GM18951 (cell line): ENCODE results near the gene PGAP3.

Source experiments
- POLR2A ChIP-seq: IDR thresholded peaks from 4 replicates; pipeline ENCODE4 v1.6.1; 2011; ENCODE audit warnings: mild to moderate bottlenecking; ENCODE audit not compliant: insufficient read length, insufficient read depth; ENCODE audit errors: extremely low read depth
- in situ Hi-C: fragments of 300-500 bp; cut with MboI; formaldehyde crosslinking; loops from one replicate; pipeline ENCODE4 v1.12.0; 2022; ENCODE audit warnings: low sequenced_read_pairs, mixed read lengths, inconsistent platforms; ENCODE audit not compliant: unreplicated experiment

PGAP3 gene

DNA sequence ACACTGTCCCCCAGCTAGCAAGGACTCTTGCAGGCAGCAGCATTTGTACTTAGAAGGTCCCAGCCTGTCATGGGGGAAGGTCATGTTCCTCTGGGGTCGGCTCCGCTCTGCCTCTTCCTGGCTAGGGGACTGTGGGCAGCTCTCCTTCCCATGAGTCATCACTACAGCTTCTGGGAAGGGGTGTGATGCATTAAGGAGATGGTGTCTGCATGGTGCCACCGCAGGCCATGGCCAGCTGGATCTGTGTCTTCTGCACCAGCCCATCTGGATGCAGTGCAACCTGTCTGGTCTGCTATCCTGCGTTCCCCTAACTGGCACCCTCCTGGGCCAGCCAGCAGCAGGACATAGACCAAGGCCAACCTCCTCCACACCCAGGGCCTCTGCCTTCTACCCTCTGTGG, 44.6 kb downstream of the PGAP3 start:
- in situ Hi-C loops, result no loop called here
- TF ChIP-seq POLR2A, result no peak

DNA sequence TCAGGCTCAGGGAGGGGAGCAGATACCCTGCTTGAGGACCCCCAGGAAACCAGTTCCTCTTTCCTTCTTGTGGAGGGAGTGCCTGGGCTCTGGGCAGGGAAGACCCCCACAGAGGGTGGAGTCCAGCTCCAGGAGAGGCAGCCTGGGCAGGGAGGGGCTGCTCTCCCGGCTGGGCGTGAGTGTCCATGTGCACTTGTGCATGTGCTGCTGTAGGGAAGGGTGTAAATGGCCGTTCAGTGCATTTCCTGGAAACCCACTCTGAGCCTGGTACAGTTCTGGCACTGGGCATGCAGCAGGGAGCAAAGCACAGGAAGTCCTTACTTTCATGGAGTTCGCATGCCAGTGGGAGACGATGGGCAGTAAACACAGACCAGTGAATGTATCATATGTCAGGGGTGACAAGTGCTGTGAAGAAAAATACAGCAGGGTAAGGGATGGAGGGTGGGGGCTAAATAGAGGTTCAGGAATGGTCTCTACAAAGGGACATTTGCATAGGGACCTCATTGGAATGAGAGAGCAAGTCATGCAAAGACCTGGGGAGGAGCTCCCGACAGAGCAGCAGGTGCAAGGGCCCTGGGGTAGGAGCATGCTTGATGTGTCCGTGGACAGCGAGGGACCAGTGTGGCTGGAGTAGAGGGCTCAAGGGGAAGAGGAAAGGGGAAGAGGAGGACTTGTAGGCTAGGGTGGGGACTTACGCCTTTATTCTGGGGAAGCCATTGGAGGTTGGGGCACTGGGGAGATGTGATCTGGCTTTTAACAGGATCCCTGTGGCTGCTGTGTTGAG, 45.4 kb downstream of the PGAP3 start:
- TF ChIP-seq POLR2A, result no peak
- in situ Hi-C loops, result no loop called here

DNA sequence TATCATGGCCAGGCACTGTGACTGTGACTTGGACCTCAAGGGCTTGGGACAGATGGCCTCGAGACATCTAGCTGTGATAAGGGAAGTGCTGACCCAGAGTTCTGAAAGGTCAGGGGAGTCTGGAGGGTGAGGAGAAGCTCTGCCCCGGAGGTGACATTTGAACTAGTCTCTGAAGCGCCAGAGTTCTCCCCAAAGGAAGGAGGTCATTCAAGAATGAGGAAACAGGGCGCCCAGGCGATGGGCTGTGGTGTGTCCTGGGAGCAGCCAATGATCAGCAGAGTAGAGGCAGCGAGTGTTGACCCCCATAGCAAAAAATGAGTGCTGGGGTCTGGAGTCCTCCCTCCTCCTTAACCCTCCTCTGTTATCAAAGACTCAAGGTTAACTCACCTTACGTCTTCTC, 46.0 kb downstream of the PGAP3 start:
- no peak for TF ChIP-seq POLR2A
- in situ Hi-C loops, result no loop called here

DNA sequence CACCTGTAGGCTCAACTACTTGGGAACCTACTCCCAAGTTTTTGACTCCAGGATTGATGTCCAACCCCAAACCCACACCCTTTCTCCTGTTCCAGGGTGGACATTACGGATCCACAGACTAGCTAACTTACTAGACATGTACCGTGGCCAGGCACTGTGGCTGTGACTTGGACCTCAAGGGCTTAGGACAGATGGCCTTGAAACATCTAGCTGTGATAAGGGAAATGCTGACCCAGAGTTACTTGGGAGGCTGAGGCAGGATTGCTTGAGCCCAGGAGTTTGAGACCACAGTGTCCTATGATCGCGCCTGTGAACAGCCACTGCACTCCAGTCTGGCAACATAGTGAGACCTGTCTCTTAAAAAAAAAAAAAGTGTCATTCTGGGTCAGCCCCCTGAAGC, 46.8 kb downstream of the PGAP3 start:
- no peak for TF ChIP-seq POLR2A
- in situ Hi-C loops, result no loop called here

DNA sequence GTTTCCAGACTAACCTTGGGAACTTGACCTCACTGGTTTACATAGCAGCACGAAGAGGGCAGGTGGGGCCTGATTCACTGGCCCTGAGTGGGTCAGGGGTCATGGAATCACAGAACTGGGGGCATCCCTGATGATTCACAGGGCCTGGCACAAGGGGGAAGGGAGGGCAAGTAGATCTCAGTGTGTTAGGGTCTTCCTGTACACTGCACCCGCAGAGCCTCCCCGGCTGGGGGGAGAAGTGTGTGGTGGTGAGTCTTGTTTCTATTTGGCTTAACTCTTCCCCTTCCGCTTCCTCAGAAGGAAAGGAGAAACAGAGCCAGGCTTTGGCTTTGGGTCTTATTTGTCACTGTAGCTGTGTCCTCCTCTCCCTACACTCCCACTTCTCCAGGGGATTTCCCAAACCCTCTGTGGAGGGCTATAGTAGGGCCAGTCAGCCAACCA, 47.2 kb downstream of the PGAP3 start:
- in situ Hi-C loops, result no loop called here
- TF ChIP-seq POLR2A, result no peak

DNA sequence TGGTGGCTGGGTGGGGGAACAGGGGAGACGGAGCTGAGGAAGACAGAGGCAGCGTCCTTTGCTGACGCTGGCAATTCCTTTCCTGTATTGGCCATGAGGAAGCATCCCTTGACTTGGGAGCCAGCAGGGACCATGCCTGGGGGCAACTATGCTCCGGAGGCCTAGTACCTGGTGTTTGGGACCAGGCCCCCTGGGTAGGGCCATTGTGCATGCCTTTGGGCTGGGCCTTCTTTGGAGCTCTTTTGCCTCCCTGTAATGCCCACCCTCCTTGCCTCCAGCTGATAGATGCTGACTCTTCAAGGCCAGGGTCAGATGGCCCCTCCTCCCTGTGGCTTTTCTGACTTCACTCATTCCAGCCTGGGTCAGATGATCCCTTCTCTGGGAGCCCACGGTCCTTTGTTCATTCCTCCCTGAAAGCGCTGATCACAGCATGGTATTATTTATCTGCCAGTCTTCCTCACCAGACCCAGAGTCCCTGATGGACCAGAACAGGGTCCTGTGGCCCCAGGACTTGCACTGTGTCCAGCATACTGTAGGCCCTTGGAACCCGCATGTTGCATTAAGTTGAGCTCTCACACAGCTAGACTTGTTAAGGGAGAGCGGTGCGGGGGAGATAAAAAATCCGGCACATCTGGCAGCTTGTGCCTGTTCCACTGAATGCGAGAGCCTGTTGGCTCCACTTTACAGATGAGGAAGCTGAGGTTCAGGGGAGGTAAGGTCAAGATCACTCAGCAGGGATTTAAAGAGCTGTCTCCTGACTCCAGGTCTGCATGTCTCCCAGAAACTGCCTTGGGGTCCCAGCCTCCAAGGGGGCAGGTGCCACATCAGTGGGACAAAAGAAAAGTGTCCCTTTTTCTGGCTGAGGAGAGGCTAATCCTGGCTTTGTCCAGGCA, 48.0 kb downstream of the PGAP3 start:
- in situ Hi-C loops, result no loop called here
- TF ChIP-seq POLR2A, result no peak

DNA sequence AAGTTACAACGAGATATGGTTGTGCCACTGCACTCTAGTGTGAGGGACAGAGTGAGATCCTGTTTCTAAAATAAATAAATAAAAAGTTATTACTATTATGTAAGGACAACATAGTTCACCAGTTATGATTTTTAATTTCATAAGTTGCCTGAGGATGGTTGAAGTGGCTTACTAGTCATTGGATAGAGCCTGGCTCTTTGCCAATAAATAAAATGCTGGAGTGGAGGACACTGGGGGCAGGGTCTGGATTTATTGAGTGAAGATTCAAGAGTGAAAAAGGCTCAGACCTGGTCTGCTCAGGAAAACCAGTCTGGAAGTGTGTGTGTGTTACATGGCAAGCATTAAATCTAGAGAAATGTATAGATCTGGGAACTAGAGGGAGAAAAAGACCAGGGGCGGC, 48.8 kb downstream of the PGAP3 start:
- no peak for TF ChIP-seq POLR2A
- in situ Hi-C loops, result no loop called here

DNA sequence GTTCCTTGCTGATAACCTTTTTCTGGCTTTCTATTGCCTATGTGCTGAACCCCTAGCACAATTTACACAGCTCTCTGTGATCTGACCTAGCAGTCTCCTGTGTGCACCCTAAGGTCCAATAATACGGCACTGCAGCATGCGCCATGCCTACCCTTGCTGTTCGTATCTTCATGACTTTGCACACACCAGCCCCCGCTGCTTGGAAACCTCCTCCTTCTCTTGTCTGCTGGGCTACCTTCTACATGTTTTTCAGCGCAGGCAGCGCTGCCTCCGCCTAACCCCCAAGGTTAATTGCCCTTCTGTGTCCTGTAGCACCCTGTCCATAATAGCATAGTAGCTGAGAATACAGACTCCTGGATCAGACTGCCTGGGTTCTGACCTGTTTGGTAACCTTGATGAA, 49.5 kb downstream of the PGAP3 start:
- in situ Hi-C loops, result no loop called here

DNA sequence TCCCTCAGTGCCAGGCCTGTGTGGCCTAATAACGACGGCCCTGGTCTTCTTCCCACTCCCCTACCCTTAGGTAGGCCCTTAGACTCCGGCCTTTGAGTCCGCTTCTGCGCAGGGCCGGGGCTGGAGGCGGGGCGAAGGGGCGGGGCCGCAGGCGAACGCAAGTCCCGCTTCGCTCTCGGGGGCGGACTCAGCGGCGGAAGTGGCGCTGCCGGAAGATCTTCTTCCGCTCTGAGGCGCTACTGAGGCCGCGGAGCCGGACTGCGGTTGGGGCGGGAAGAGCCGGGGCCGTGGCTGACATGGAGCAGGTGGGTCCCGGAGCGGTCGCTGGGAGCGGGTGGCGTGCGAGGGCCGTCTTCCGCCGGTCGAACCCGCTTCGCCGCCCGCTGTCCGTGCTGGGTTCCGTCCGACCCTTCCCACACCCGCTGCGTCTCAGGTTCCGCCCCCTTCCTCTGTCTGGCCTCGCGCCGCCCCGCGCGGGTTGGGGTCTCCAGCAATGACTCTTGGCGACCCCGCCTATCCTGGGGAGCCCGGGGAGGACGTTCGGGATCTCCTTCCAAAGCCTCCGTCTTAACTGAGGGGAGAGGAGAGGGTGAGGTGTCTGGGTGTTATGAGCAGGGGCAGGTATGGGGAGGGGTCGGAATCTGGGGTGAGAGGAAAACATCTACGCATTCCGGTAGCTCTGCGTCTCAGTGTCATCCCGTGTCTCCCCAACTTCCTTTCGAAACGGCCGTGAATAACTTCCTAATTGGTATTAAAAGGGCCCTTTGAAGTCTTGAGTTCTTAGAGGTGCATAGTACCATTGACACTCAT, 50.7 kb downstream of the PGAP3 start, which contains the start of gene STARD3:
STARD3 (plus strand) TSS at position 218 of the 810 bp plus-strand sequence. CDS start 16,388 bp downstream, outside the sequence.
- in situ Hi-C loops, result no loop called here
- peak; percentile 82 for TF ChIP-seq POLR2A

More for the DNA sequence above, 49.5 kb downstream of the PGAP3 start:
- TF ChIP-seq POLR2A, result no peak

DNA sequence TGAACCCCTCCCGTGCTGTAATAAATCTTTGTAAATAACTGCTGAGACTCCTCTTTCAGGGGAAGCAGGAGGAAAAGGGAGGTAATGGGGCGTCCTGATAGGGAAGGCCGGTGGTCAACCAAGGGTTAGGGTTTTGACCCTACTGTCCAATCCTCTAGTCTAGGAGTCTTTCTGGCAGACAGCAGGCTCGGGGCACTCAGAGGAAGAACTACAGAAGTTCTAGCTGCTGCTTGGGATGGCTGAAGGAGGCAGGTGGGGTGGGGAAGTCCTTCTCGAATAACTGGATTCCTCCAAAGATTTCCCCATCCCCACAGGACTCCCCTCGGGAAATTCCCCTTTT, 51.3 kb downstream of the PGAP3 start:
- TF ChIP-seq POLR2A, result no peak
- in situ Hi-C loops, result no loop called here

DNA sequence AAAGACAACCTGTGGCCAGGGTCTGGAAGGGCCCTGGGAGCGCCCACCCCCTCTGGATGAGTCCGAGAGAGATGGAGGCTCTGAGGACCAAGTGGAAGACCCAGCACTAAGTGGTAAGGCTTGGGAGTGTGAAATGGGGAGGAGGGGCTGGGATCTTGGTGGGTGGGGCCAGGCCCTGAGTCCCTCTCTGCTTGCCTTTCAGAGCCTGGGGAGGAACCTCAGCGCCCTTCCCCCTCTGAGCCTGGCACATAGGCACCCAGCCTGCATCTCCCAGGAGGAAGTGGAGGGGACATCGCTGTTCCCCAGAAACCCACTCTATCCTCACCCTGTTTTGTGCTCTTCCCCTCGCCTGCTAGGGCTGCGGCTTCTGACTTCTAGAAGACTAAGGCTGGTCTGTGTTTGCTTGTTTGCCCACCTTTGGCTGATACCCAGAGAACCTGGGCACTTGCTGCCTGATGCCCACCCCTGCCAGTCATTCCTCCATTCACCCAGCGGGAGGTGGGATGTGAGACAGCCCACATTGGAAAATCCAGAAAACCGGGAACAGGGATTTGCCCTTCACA, 52.2 kb downstream of the PGAP3 start:
- no peak for TF ChIP-seq POLR2A
- in situ Hi-C loops, result no loop called here

DNA sequence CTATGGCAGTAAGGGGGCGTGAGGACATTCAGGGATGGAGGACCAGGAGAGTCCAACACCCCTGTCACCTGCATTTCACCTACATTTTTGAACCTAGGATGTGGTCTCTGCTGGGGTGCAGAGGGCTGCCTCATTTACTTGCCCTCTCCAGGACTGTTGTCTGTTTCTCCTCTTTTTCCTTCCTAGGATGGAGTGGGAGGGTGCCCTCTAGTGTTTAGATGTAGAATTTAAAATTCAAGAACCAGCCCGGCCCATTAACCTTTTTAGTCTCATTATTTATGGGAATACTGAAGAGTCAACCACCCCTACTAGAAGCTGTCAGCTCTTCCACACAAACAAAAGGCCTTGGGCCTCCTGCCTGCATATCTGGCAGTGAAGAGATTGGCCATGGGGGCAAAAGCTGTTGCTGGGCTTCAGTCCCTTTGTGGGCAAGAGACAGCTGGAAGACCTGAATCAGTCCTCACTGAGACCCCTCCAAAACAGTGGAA, 53.4 kb downstream of the PGAP3 start:
- no peak for TF ChIP-seq POLR2A
- in situ Hi-C loops, result no loop called here
